Prostate gland (tissue), 2 donors: ENCODE measurements around the gene PLCB4.

Source experiments
- POLR2A ChIP-seq: fragments of 450-650 bp; IDR thresholded peaks from one replicate; pipeline ENCODE4 v1.6.1; 2016; ENCODE audit warnings: antibody characterized with exemption, mild to moderate bottlenecking
- POLR2AphosphoS5 ChIP-seq: sonication (generic); formaldehyde crosslinking; IDR thresholded peaks from one replicate; pipeline ENCODE4 v1.6.1; 2017; ENCODE audit warnings: antibody characterized with exemption
- TF ChIP-seq, protein P1 (sequence below), 4 experiments: fragments of 200-600 bp in 2 of 4; fragments of 450-650 bp in 2 of 4; sonication (generic) in 2 of 4; IDR thresholded peaks; 1 replicate in 3 of 4; 2 replicates in 1 of 4; pipeline ENCODE4 v1.5.1; 2016 to 2019; ENCODE audit warnings: antibody characterized with exemption in 4 of 4, mild to moderate bottlenecking in 2 of 4, moderate library complexity in 2 of 4

DNA sequence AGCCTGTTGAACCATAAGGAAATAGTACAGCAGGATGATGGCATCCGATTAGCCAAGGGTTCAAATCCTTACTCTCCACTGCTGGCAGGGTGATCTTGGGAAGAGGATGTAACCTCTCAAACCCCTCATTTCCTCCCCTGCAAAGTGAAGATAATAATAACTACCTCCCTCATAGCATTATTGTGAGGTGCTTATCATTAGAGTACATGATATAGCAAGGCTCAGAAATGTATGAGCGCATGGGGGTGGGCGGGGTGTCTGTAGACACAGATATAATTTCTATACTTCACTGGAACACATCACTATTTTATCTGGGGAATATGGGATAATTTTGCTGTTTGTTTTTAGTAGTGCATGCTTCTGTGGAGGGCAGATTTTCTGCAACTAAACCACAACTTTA lies 355.7 kb downstream of the PLCB4 start:
- TF ChIP-seq POLR2A = no peak
- TF ChIP-seq, protein P1, sequence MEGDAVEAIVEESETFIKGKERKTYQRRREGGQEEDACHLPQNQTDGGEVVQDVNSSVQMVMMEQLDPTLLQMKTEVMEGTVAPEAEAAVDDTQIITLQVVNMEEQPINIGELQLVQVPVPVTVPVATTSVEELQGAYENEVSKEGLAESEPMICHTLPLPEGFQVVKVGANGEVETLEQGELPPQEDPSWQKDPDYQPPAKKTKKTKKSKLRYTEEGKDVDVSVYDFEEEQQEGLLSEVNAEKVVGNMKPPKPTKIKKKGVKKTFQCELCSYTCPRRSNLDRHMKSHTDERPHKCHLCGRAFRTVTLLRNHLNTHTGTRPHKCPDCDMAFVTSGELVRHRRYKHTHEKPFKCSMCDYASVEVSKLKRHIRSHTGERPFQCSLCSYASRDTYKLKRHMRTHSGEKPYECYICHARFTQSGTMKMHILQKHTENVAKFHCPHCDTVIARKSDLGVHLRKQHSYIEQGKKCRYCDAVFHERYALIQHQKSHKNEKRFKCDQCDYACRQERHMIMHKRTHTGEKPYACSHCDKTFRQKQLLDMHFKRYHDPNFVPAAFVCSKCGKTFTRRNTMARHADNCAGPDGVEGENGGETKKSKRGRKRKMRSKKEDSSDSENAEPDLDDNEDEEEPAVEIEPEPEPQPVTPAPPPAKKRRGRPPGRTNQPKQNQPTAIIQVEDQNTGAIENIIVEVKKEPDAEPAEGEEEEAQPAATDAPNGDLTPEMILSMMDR (IDR thresholded peaks at IDR 0.05) = no peak
- TF ChIP-seq POLR2AphosphoS5 = no peak
